Muscle layer of colon (tissue), 2 donors: ENCODE data around the gene SLC7A11.

Experiments used
- H3K27ac ChIP-seq: one replicate; pipeline ENCODE4 v1.7.0; 2013; ENCODE audit warnings: low read depth, mild to moderate bottlenecking, low read length, moderate library complexity
- H3K27me3 ChIP-seq, 2 donors: one replicate each; pipeline ENCODE4 v1.7.0; 2013; ENCODE audit warnings: low read length in 2 of 2, mild to moderate bottlenecking in 2 of 2; ENCODE audit not compliant: insufficient read depth in 2 of 2, control insufficient read depth in 1 of 2
- H3K36me3 ChIP-seq: one replicate; pipeline ENCODE4 v1.7.0; 2013; ENCODE audit warnings: mild to moderate bottlenecking, low read length; ENCODE audit not compliant: insufficient read depth
- H3K4me1 ChIP-seq: one replicate; pipeline ENCODE4 v1.7.0; 2013; ENCODE audit warnings: mild to moderate bottlenecking, low read length; ENCODE audit not compliant: insufficient read depth
- H3K4me3 ChIP-seq, 2 donors: one replicate each; pipeline ENCODE4 v1.7.0; 2013; ENCODE audit warnings: low read length in 2 of 2, low read depth in 1 of 2, mild to moderate bottlenecking in 1 of 2, moderate library complexity in 1 of 2
- H3K9ac ChIP-seq: one replicate; pipeline ENCODE4 v1.7.0; 2013; ENCODE audit warnings: low read length
- H3K9me3 ChIP-seq: one replicate; pipeline ENCODE4 v1.7.0; 2013; ENCODE audit warnings: mild to moderate bottlenecking, low read length
- donor health status: abdominal sarcoma.
- donor health status: Adenocarcinoma of cecum.

Gene SLC7A11

GRCh38 chr4:138204507-138204906, 37.6 kb downstream of the SLC7A11 start:
- H3K27ac ChIP-seq, result no peak overlapping the region
- no peak overlapping the region for H3K4me3 ChIP-seq
- no peaks in the 10 kb centered on the region for H3K9me3 ChIP-seq
- H3K27me3 ChIP-seq, result no peaks in the 10 kb centered on the region
- H3K9ac ChIP-seq, result no peak overlapping the region
- no peaks in the 10 kb centered on the region for H3K4me1 ChIP-seq
- H3K36me3 ChIP-seq, result no peaks in the 10 kb centered on the region

GRCh38 chr4:138202686-138203085, 39.5 kb downstream of the SLC7A11 start:
- H3K9me3 ChIP-seq, result no peaks in the 10 kb centered on the region
- no peaks in the 10 kb centered on the region for H3K36me3 ChIP-seq
- no peaks in the 10 kb centered on the region for H3K27me3 ChIP-seq
- no peak overlapping the region for H3K4me3 ChIP-seq
- H3K27ac ChIP-seq, result no peak overlapping the region
- no peaks in the 10 kb centered on the region for H3K4me1 ChIP-seq
- H3K9ac ChIP-seq, result no peak overlapping the region

GRCh38 chr4:138200236-138200590, 41.9 kb downstream of the SLC7A11 start:
- no peaks in the 10 kb centered on the region for H3K27me3 ChIP-seq
- H3K9ac ChIP-seq, result no peak overlapping the region
- no peak overlapping the region for H3K27ac ChIP-seq
- H3K9me3 ChIP-seq, result no peaks in the 10 kb centered on the region
- H3K36me3 ChIP-seq, result no peaks in the 10 kb centered on the region
- no peak overlapping the region for H3K4me3 ChIP-seq
- H3K4me1 ChIP-seq, result no peaks in the 10 kb centered on the region

GRCh38 chr4:138199568-138200235, 42.4 kb downstream of the SLC7A11 start:
- H3K36me3 ChIP-seq, result no peaks in the 10 kb centered on the region
- H3K9me3 ChIP-seq, result no peaks in the 10 kb centered on the region
- no peak overlapping the region for H3K4me3 ChIP-seq
- no peak overlapping the region for H3K9ac ChIP-seq
- no peak overlapping the region for H3K27ac ChIP-seq
- no peaks in the 10 kb centered on the region for H3K27me3 ChIP-seq
- no peaks in the 10 kb centered on the region for H3K4me1 ChIP-seq

GRCh38 chr4:138196153-138196552, 46.0 kb downstream of the SLC7A11 start:
- Histone ChIP-seq H3K9me3 (no peaks in the 10 kb centered on the region), H3K27me3 (no peaks in the 10 kb centered on the region), H3K27ac (no peak overlapping the region), H3K9ac (no peak overlapping the region), H3K4me1 (no peaks in the 10 kb centered on the region), H3K4me3 (no peak overlapping the region), H3K36me3 (no peaks in the 10 kb centered on the region)

- no peaks in the 10 kb centered on the region for H3K27me3 ChIP-seq
- H3K36me3 ChIP-seq, result no peaks in the 10 kb centered on the region
- no peaks in the 10 kb centered on the region for H3K4me1 ChIP-seq
- no peak overlapping the region for H3K27ac ChIP-seq
- H3K4me3 ChIP-seq, result no peak overlapping the region
- H3K9me3 ChIP-seq, result no peaks in the 10 kb centered on the region
- no peak overlapping the region for H3K9ac ChIP-seq
Measured at GRCh38 chr4:138193963-138194362, 48.2 kb downstream of the SLC7A11 start.

GRCh38 chr4:138192113-138192512, 50.0 kb downstream of the SLC7A11 start:
- H3K36me3 ChIP-seq, result no peaks in the 10 kb centered on the region
- H3K9ac ChIP-seq, result no peak overlapping the region
- H3K27me3 ChIP-seq, result no peaks in the 10 kb centered on the region
- H3K4me1 ChIP-seq, result no peaks in the 10 kb centered on the region
- H3K27ac ChIP-seq, result no peak overlapping the region
- no peak overlapping the region for H3K4me3 ChIP-seq
- H3K9me3 ChIP-seq, result no peaks in the 10 kb centered on the region

- H3K27ac ChIP-seq, result no peak overlapping the region
- H3K27me3 ChIP-seq, result no peaks in the 10 kb centered on the region
- no peak overlapping the region for H3K4me3 ChIP-seq
- H3K4me1 ChIP-seq, result no peaks in the 10 kb centered on the region
- no peaks in the 10 kb centered on the region for H3K9me3 ChIP-seq
- no peak overlapping the region for H3K9ac ChIP-seq
- H3K36me3 ChIP-seq, result no peaks in the 10 kb centered on the region
Measured at GRCh38 chr4:138190452-138190858, 51.7 kb downstream of the SLC7A11 start.

GRCh38 chr4:138189206-138189605, 52.9 kb downstream of the SLC7A11 start:
- Histone ChIP-seq H3K4me1 (no peaks in the 10 kb centered on the region), H3K27ac (no peak overlapping the region), H3K9ac (no peak overlapping the region), H3K9me3 (no peaks in the 10 kb centered on the region), H3K27me3 (no peaks in the 10 kb centered on the region), H3K36me3 (no peaks in the 10 kb centered on the region), H3K4me3 (no peak overlapping the region)

GRCh38 chr4:138188406-138189084, 53.6 kb downstream of the SLC7A11 start:
- no peaks in the 10 kb centered on the region for H3K27me3 ChIP-seq
- H3K9me3 ChIP-seq, result no peaks in the 10 kb centered on the region
- H3K4me3 ChIP-seq, result no peak overlapping the region
- H3K27ac ChIP-seq, result no peak overlapping the region
- no peaks in the 10 kb centered on the region for H3K36me3 ChIP-seq
- no peak overlapping the region for H3K9ac ChIP-seq
- H3K4me1 ChIP-seq, result no peaks in the 10 kb centered on the region

- no peak overlapping the region for H3K27ac ChIP-seq
Measured at GRCh38 chr4:138185859-138186645, 56.1 kb downstream of the SLC7A11 start.

More at GRCh38 chr4:138185859-138186645, 56.1 kb downstream of the SLC7A11 start:
- H3K4me1 ChIP-seq, result no peaks in the 10 kb centered on the region
- no peaks in the 10 kb centered on the region for H3K36me3 ChIP-seq
- H3K4me3 ChIP-seq, result no peak overlapping the region
- no peak overlapping the region for H3K9ac ChIP-seq
- H3K9me3 ChIP-seq, result no peaks in the 10 kb centered on the region
- H3K27me3 ChIP-seq, result no peaks in the 10 kb centered on the region
